GM23338 (cell line): ENCODE results near the gene IQSEC3. TPM values are rescaled to one million over a fixed set of nuclear protein-coding genes. Genes with fewer than 3 reads are reported as not detected.

Experiments
- ATAC-seq: fragments of 200-7000 bp; cut with Tn5 transposase; 3 replicates; pipeline ENCODE4 v1.9.1; 2020
- DNase-seq: peaks from one replicate; pipeline ENCODE4 v3.0.0-alpha.2; 2015; ENCODE audit warnings: low spot score
- H2AFZ ChIP-seq: fragments of 200-600 bp; sonication (generic); 2 replicates; pipeline ENCODE4 v1.8.0; 2016; ENCODE audit warnings: antibody characterized with exemption, mild to moderate bottlenecking, moderate library complexity
- H3F3A ChIP-seq: fragments of 200-600 bp; sonication (generic); replicated peaks from 2 replicates; pipeline ENCODE4 v1.8.0; 2017; ENCODE audit warnings: antibody characterized with exemption, mixed run types, low read depth
- H3K27ac ChIP-seq: fragments of 200-600 bp; sonication (generic); 2 replicates; pipeline ENCODE4 v1.6.1; 2016; ENCODE audit warnings: low read depth
- H3K27me3 ChIP-seq: fragments of 200-600 bp; sonication (generic); 2 replicates; pipeline ENCODE4 v1.8.0; 2016; ENCODE audit warnings: mild to moderate bottlenecking, mixed run types, moderate library complexity; ENCODE audit not compliant: insufficient read depth
- H3K36me3 ChIP-seq: fragments of 200-600 bp; sonication (generic); 2 replicates; pipeline ENCODE4 v1.8.0; 2016; ENCODE audit warnings: mild to moderate bottlenecking; ENCODE audit not compliant: insufficient read depth
- H3K4me1 ChIP-seq: fragments of 200-600 bp; sonication (generic); 2 replicates; pipeline ENCODE4 v1.8.0; 2016; ENCODE audit warnings: mild to moderate bottlenecking, moderate library complexity; ENCODE audit not compliant: insufficient read depth
- H3K4me2 ChIP-seq: fragments of 200-600 bp; sonication (generic); 2 replicates; pipeline ENCODE4 v1.7.1; 2017; ENCODE audit warnings: mixed run types
- H3K4me3 ChIP-seq: fragments of 200-600 bp; sonication (generic); 2 replicates; pipeline ENCODE4 v1.6.1; 2016; ENCODE audit warnings: mixed run types
- H3K79me2 ChIP-seq: fragments of 200-600 bp; sonication (generic); replicated peaks from 2 replicates; pipeline ENCODE4 v1.8.0; 2017; ENCODE audit warnings: mild to moderate bottlenecking; ENCODE audit not compliant: insufficient read depth
- H3K9me2 ChIP-seq: fragments of 200-600 bp; sonication (generic); 2 replicates; pipeline ENCODE4 v1.8.0; 2017; ENCODE audit not compliant: insufficient read depth
- H4K20me1 ChIP-seq: fragments of 200-600 bp; sonication (generic); replicated peaks from 2 replicates; pipeline ENCODE4 v1.8.0; 2017; ENCODE audit warnings: mild to moderate bottlenecking; ENCODE audit not compliant: insufficient read depth
- H3K27ac Mint-ChIP-seq: 2 replicates; pipeline ENCODE4 v1.8.0; 2020; ENCODE audit warnings: inconsistent platforms, mild to moderate bottlenecking, moderate library complexity, mixed read lengths
- H3K27me3 Mint-ChIP-seq: 3 replicates; pipeline ENCODE4 v1.8.0; 2022; ENCODE audit warnings: low read depth, mild to moderate bottlenecking, moderate library complexity, mixed read lengths, inconsistent platforms; ENCODE audit not compliant: insufficient read depth, poor library complexity
- H3K36me3 Mint-ChIP-seq: 3 replicates; pipeline ENCODE4 v1.8.0; 2021; ENCODE audit warnings: low read depth, mild to moderate bottlenecking, inconsistent platforms, moderate library complexity, mixed read lengths
- H3K4me1 Mint-ChIP-seq: 3 replicates; pipeline ENCODE4 v1.8.0; 2020; ENCODE audit warnings: mild to moderate bottlenecking, inconsistent platforms, mixed read lengths
- H3K4me3 Mint-ChIP-seq: 3 replicates; pipeline ENCODE4 v1.8.0; 2021; ENCODE audit warnings: moderate library complexity, mild to moderate bottlenecking, inconsistent platforms, mixed read lengths
- H3K9me3 Mint-ChIP-seq: 3 replicates; pipeline ENCODE4 v1.8.0; 2020; ENCODE audit warnings: moderate library complexity, mild to moderate bottlenecking, inconsistent platforms, mixed read lengths
- CREB1 ChIP-seq: fragments of 250-450 bp; sonication (Bioruptor Pico); IDR thresholded peaks from 2 replicates; pipeline ENCODE4 v1.5.0; 2020; ENCODE audit warnings: low read depth, mild to moderate bottlenecking, moderate library complexity
- EZH2 ChIP-seq: fragments of 200-600 bp; sonication (generic); IDR thresholded peaks from one replicate; pipeline ENCODE4 v1.8.0; 2017; ENCODE audit warnings: antibody characterized with exemption, mild to moderate bottlenecking, low read depth; ENCODE audit not compliant: unreplicated experiment
- EZH2phosphoT487 ChIP-seq: fragments of 200-600 bp; sonication (generic); IDR thresholded peaks from one replicate; pipeline ENCODE4 v1.8.1; 2018; ENCODE audit warnings: antibody characterized with exemption; ENCODE audit not compliant: unreplicated experiment
- JUNB ChIP-seq: IDR thresholded peaks from one replicate; pipeline ENCODE4 v1.6.1; 2016; ENCODE audit warnings: antibody characterized with exemption; ENCODE audit not compliant: unreplicated experiment
- NANOG ChIP-seq: IDR thresholded peaks from 2 replicates; pipeline ENCODE4 v1.6.1; 2016; ENCODE audit warnings: antibody characterized with exemption, borderline replicate concordance
- POLR2AphosphoS5 ChIP-seq: IDR thresholded peaks from 2 replicates; pipeline ENCODE4 v1.6.1; 2016; ENCODE audit warnings: antibody characterized with exemption, low read depth
- STAT1 ChIP-seq: IDR thresholded peaks from one replicate; pipeline ENCODE4 v1.6.1; 2016; ENCODE audit warnings: antibody characterized with exemption; ENCODE audit not compliant: unreplicated experiment
- polyA plus RNA-seq: library from polyadenylated mRNA; unstranded; fragments of >200 nt; fragmentation: Nextera tagmentation; extraction: Ambion mirVana; gene quantifications from 2 replicates; pipeline ENCODE4 v1.2.1, GENCODE V29; 2016
- total RNA-seq: library from RNA; depleted of rRNA; stranded (reverse); fragments of >200 nt; shearing (Covaris generic); gene quantifications from 2 replicates; pipeline ENCODE4 v1.2.3, GENCODE V29; 2014
- TF ChIP-seq, protein P1 (sequence below): IDR thresholded peaks from 2 replicates; pipeline ENCODE4 v1.6.1; 2016; ENCODE audit warnings: antibody characterized with exemption
- TF ChIP-seq, protein P2 (sequence below), 2 experiments: fragments of 200-600 bp in 1 of 2; sonication (generic) in 1 of 2; conservative IDR thresholded peaks; 2 replicates each; pipeline versions ENCODE4 v1.5.1 to v1.6.1; 2016 to 2017; ENCODE audit warnings: antibody characterized with exemption in 2 of 2, low read depth in 2 of 2, mild to moderate bottlenecking in 2 of 2, moderate library complexity in 1 of 2
- TF ChIP-seq, protein P3 (sequence below): IDR thresholded peaks from one replicate; pipeline ENCODE4 v1.6.1; 2018; ENCODE audit warnings: antibody characterized with exemption; ENCODE audit not compliant: unreplicated experiment

Gene IQSEC3
- total and polyA plus RNA-seq, 2 experiments from 2014 or later, result 2.1 to 3.6 TPM

DNA sequence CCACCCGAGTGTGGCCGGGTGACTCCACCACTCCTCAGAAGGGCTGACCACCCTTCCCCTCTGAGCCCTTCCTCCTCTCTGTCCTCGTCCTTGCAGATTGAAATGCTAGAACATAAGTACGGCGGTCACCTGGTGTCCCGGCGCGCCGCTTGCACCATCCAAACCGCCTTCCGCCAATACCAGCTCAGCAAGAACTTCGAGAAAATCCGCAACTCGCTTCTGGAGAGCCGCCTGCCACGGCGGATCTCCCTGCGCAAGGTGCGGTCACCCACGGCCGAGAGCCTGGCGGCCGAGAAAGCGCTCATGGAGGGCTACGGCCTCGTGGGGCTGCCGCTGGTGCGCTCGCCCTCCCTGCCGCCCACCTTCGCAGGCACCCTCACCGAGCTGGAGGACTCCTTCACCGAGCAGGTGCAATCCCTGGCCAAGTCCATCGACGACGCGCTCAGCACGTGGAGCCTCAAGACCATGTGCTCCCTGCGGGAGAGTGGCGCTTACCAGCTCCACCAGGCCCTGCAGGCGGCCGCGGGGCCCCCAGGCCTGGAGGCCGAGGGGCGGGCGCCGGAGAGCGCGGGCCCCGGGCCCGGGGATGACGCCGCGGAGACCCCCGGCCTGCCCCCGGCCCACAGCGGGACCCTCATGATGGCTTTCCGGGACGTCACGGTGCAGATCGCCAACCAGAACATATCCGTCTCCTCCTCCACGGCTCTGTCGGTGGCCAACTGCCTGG is 71.8 kb downstream of the IQSEC3 start (continued):
- TF ChIP-seq, protein P1, sequence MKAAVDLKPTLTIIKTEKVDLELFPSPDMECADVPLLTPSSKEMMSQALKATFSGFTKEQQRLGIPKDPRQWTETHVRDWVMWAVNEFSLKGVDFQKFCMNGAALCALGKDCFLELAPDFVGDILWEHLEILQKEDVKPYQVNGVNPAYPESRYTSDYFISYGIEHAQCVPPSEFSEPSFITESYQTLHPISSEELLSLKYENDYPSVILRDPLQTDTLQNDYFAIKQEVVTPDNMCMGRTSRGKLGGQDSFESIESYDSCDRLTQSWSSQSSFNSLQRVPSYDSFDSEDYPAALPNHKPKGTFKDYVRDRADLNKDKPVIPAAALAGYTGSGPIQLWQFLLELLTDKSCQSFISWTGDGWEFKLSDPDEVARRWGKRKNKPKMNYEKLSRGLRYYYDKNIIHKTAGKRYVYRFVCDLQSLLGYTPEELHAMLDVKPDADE, result no peak
- TF ChIP-seq EZH2, result no peak
- no peak for TF ChIP-seq STAT1
- TF ChIP-seq POLR2AphosphoS5, result no peak
- TF ChIP-seq, protein P2, sequence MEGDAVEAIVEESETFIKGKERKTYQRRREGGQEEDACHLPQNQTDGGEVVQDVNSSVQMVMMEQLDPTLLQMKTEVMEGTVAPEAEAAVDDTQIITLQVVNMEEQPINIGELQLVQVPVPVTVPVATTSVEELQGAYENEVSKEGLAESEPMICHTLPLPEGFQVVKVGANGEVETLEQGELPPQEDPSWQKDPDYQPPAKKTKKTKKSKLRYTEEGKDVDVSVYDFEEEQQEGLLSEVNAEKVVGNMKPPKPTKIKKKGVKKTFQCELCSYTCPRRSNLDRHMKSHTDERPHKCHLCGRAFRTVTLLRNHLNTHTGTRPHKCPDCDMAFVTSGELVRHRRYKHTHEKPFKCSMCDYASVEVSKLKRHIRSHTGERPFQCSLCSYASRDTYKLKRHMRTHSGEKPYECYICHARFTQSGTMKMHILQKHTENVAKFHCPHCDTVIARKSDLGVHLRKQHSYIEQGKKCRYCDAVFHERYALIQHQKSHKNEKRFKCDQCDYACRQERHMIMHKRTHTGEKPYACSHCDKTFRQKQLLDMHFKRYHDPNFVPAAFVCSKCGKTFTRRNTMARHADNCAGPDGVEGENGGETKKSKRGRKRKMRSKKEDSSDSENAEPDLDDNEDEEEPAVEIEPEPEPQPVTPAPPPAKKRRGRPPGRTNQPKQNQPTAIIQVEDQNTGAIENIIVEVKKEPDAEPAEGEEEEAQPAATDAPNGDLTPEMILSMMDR (conservative IDR thresholded peaks at IDR 0.05; ENCODE audit: low read depth in 2 of 2), result no peak
- TF ChIP-seq, protein P3, sequence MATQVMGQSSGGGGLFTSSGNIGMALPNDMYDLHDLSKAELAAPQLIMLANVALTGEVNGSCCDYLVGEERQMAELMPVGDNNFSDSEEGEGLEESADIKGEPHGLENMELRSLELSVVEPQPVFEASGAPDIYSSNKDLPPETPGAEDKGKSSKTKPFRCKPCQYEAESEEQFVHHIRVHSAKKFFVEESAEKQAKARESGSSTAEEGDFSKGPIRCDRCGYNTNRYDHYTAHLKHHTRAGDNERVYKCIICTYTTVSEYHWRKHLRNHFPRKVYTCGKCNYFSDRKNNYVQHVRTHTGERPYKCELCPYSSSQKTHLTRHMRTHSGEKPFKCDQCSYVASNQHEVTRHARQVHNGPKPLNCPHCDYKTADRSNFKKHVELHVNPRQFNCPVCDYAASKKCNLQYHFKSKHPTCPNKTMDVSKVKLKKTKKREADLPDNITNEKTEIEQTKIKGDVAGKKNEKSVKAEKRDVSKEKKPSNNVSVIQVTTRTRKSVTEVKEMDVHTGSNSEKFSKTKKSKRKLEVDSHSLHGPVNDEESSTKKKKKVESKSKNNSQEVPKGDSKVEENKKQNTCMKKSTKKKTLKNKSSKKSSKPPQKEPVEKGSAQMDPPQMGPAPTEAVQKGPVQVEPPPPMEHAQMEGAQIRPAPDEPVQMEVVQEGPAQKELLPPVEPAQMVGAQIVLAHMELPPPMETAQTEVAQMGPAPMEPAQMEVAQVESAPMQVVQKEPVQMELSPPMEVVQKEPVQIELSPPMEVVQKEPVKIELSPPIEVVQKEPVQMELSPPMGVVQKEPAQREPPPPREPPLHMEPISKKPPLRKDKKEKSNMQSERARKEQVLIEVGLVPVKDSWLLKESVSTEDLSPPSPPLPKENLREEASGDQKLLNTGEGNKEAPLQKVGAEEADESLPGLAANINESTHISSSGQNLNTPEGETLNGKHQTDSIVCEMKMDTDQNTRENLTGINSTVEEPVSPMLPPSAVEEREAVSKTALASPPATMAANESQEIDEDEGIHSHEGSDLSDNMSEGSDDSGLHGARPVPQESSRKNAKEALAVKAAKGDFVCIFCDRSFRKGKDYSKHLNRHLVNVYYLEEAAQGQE, result no peak

- peak; percentile 59 for ATAC-seq
- Histone ChIP-seq H3K4me2 (peak overlapping the region; percentile 82), H2AFZ (peak overlapping the region; percentile 94), H3K4me1 (peaks cover 32% of the 10 kb centered on the region), H3K36me3 (no peaks in the 10 kb centered on the region), H3K9me2 (no peaks in the 10 kb centered on the region), H3F3A (no peaks in the 10 kb centered on the region), H3K27ac (no peak overlapping the region), H4K20me1 (no peaks in the 10 kb centered on the region), H3K4me3 (peak overlapping the region; percentile 56), H3K79me2 (no peaks in the 10 kb centered on the region), H3K27me3 (peaks cover 37% of the 10 kb centered on the region)
- Mint-ChIP-seq H3K27me3 (peaks cover 35% of the 10 kb centered on the region), H3K4me3 (peak overlapping the region; percentile 67), H3K4me1 (peaks cover 47% of the 10 kb centered on the region), H3K27ac (no peak overlapping the region), H3K9me3 (no peaks in the 10 kb centered on the region), H3K36me3 (no peaks in the 10 kb centered on the region)
- DNase-seq, result peak; percentile 62
- TF ChIP-seq EZH2phosphoT487 (no peak), NANOG (no peak), JUNB (no peak), CREB1 (CRISPR knock-in tag) (no peak)
- TF ChIP-seq, protein P3, result no peak
These were observed 72.4 kb downstream of the IQSEC3 start for GRCh38 chr12:138898-139534.
